ENCODE data around the gene ABCG4.

- TF ChIP-seq CREB1 (IDR thresholded peaks at IDR 0.05; ENCODE audit: low read depth) (no peak), EP300 (IDR thresholded peaks at IDR 0.05; ENCODE audit: borderline replicate concordance) (no peak), TEAD4 (IDR thresholded peaks at IDR 0.05) (no peak), TCF12 (IDR thresholded peaks at IDR 0.05; ENCODE audit: low read depth) (no peak), MAX (IDR thresholded peaks at IDR 0.05) (no peak), EGR1 (IDR thresholded peaks at IDR 0.05) (no peak), REST (IDR thresholded peaks at IDR 0.05; ENCODE audit: low read depth) (no peak), NFIC (IDR thresholded peaks at IDR 0.05) (no peak), YY1 (IDR thresholded peaks at IDR 0.05; ENCODE audit: low read depth) (no peak), RAD21 (IDR thresholded peaks at IDR 0.05; ENCODE audit: low read depth) (no peak), TAF1 (IDR thresholded peaks at IDR 0.05; ENCODE audit: low read depth) (no peak)
Observed at GRCh38 chr11:119181677-119182412, 33.0 kb downstream of the ABCG4 start.
